NCI-H345 treated with DMSO at 0.1 percent for 48 hours (cell line): ENCODE measurements around the gene NT5DC3.
A peak's percentile ranks its signal among the peaks of the same experiment; 100 is the strongest.

Experiments used
- DNase-seq: peaks from one replicate; lab custom pipeline; 2025; ENCODE audit not compliant: unreplicated experiment; lab: John Stamatoyannopoulos, UW

NT5DC3 gene

DNA sequence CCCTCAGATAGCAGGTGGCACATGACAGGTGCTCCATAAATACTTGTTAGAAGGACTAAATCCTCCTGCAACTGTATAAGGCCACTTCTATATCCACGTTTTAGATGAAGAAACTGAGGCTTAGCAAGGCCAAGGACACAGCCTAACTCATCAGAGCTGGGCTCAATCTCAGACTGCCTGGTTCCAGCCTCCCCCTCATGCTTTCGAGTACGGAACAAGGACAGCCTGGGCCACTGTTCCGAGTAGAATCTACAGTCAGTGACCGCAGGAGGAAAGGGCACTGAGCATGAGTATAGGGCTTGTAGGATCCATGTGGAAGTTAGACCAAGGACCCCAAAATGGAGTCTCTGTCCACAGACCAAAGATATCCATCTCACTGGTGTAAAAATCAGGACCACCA is 84.6 kb downstream of the NT5DC3 start:
- no peak for DNase-seq

DNA sequence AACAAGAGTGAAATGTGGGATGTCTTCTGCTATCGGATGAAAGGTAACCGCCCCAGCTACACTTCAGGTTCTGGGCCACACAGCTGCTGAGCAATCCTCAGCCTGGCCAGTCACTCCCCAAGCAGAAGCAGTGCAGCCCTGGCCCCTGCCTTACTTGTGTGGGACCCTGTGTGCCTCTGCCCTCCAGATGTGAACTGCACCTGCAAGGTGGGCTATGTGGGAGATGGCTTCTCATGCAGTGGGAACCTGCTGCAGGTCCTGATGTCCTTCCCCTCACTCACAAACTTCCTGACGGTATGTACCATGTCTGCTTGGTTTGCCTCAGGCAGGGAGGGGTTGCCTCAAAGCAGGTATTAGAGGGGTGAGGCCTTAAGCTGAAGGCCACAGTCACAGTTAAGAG is 85.6 kb downstream of the NT5DC3 start:
- DNase-seq = no peak

DNA sequence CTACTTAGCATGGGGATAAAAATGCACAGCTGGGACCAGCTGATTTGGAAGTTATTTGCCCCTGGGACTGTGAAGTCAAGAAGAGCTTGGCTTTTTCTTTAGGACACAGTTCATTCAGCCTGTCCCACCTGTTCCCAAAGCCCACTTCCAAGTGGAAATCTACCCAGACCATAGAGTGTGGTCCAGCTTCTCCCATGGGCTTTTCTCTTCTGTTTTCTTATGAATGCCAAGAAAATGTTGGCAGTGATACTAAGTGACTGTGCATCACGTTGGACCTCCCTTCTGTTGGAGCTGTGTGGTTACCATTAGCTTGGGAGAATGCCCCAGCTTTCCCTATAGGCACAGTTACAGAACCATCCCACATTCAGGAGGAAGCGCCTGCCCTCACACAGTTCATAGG is 89.4 kb downstream of the NT5DC3 start:
- no peak for DNase-seq

DNA sequence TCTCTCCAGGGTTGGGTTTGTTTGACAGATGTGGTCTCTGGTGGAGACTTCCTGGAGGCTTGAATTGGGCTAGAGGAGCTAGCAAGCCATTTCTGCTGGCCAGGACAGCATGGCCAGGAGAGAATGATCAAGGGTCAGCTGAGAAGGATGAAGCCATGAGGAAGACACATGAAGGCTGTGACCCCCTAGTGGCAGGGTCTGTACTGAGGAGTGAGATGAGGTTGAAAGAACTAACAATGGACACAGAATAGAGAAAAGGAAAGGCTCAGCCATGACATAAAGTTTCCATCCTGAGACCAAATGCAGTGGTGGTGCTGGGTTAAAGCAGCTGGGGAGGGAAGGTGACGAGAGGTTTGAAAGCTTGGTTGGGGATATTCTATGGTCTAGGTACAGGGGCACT is 89.9 kb downstream of the NT5DC3 start:
- no peak for DNase-seq

DNA sequence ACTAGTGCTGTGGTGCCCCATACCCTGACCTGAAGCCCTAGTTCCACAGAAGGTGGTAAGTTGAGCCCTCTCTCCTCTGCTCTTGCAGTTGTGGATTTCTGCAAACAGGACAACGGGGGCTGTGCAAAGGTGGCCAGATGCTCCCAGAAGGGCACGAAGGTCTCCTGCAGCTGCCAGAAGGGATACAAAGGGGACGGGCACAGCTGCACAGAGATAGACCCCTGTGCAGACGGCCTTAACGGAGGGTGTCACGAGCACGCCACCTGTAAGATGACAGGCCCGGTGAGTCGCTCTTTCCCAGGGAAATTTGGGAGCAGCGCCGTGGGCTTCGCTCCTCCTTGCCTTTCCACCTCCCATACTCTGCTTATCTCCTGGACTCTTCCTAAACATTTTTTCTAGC is 92.2 kb downstream of the NT5DC3 start:
- no peak for DNase-seq

DNA sequence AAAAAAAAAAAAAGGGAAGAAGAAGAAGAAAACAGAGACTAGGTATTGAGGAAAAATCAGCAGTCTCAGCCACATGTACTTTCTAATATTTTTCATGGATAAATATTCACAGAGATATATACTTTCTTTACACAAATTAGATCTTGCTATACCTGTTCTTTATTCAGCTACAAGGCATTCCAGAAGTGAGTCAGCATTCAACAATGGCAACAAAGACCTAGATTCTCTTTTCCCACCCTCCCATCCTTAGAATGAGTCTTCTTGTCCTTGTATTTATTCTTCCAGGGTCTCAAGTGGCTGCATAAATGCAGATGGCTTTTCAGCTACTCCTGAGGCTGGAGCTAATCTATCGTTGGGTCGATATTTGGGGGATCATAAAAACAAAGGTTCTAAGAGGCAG is 93.0 kb downstream of the NT5DC3 start:
- DNase-seq = no peak

DNA sequence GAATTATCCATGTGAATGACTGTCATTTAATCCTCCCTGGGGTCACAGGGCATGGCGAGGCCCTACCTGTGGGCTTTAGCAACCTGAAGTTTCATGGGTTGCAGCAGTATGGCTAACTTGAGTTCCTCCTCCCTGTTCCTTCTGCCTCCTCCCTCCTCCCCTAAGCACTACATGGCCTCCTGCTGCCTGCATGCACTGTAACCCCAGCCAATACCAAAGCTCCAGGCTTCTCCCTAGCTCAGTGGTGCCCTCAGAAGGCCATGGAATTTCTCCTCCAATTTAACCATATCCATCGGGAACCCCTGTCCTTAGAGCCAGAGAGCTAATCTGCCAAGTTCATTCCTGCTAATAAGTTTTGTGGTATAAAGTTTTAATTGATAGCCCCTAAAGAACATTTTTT is 95.1 kb downstream of the NT5DC3 start:
- no peak for DNase-seq

DNA sequence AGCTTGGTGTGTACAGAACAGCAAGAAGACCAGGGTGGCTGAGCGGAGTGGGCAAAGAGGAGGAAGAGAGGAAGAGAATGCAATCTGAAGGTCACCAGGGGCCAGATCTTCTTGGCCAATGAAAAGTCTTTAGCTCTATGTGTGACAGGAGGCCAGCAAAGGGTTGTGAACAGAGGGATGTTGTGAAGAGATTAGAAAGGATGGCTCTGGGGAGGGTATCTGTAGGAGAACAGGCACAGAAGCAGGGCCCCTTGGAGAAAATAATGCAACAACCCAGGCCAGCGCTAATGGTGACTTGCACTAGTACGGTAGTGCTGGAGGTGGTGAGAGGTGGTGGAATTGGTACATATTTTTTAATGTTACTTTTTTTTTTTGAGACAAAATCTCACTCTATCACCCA is 97.2 kb downstream of the NT5DC3 start:
- DNase-seq = no peak

DNA sequence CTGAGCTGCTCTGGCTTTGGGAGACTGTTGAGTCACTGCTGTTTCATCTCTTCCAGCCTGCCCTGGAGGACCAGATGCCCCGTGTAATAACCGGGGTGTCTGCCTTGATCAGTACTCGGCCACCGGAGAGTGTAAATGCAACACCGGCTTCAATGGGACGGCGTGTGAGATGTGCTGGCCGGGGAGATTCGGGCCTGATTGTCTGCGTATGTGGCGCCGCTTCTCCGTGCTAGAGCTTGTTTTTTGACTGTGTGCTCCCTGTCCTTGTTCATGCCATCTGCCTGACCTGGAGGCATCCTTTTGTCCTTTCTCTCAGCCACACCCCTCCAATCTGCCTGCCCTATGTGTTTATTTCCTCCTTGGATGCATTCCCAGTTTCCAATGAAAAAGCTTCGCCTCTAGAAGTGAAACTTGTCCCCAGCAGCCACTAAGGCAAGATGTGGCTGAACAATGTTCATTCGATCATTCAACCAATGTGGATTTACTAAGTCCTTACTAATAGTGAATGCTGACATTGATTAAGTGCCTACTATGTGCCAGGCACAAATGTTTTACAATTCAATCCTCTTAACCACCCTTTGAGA is 98.6 kb downstream of the NT5DC3 start:
- DNase-seq = peak; percentile 91

DNA sequence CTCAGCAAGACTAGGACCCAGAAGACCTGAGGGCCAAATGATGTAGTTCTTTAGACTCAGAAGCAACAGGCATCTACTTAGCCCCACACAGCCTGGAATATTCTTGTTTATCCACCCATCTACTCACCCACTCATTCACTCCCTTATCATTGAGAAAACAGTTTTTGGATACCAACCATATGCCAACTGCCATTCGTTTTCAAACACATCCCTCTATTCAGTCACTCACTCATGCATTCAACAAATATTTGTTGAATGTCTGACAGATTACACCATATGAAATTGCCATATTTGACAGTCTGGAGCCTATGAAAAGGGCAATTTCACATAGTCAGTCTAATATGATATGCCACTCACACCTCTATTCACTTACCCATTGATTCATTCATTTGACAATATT is 103.2 kb downstream of the NT5DC3 start:
- no peak for DNase-seq

DNA sequence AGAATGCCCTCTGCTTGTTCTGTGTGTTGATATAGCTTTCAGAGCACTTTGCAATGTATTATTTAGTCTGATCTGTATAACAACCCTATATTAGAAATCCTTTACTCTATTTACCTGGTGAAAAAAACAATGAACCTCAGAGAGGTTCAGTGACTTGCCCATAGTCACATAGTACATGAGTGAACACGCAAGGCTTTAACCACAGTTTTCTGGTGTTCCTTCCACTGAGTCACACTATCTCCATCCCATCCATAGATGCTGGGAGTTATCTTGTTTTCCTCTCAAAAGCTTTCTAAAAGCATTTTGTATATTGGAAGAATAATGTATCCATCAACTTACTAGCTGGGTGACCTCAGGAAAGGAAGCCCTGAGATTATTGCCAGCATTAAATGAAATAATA is 104.5 kb downstream of the NT5DC3 start:
- DNase-seq = no peak

DNA sequence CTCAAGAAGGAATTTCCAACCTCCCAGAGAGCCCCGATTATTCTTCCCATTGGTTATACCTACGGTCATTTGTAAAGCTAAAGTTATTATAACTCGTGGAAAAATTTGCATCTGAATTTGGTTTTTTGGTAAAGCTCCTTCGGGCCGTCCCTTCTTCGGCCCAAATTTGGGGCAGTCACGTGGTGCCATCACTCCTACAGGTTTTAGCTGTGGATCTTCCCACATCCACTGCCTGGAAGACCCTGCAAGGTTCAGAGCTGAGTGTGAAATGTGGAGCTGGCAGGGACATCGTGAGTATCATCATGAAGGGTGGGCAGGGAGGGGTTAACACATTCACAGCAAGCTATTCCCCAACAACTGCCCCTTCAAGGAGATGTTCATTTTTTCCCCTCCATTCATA is 105.7 kb downstream of the NT5DC3 start:
- no peak for DNase-seq

DNA sequence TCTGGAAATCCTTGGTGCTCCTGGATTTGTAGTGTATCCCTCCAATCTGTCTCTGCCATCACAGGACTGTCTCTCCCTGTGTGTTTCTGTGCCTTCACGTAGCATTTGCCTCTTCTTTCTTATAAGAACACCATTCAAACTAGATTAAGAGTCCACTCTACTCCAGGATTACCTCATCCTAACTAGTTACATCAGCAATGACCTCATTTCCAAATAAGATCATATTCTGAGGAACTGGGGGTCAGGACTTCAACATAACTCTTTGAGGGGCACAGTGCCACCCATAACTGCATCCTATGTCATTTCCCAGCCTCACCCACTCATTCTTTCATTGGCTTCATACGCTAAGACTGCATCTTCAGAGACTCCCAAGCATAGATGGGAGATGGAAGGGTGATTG is 106.2 kb downstream of the NT5DC3 start:
- no peak for DNase-seq

DNA sequence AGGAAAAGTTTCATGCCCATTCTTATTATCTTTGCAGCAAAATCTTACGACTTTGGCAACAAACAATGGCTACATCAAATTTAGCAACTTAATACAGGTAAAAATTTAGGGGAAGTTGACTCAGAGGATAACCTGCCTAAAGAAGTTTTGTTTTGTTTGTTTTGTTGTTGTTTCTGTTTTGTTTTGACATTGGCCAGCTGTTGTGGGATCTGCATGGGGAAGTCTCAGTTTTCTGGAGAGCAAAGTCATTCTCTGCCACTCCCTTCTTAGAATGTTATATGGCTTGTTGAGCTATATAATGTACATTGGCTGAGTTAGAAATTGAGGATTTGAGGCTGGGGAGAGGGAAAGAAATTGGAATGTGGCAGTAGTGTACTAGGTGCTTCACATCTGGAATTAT is 109.5 kb downstream of the NT5DC3 start:
- DNase-seq = no peak

DNA sequence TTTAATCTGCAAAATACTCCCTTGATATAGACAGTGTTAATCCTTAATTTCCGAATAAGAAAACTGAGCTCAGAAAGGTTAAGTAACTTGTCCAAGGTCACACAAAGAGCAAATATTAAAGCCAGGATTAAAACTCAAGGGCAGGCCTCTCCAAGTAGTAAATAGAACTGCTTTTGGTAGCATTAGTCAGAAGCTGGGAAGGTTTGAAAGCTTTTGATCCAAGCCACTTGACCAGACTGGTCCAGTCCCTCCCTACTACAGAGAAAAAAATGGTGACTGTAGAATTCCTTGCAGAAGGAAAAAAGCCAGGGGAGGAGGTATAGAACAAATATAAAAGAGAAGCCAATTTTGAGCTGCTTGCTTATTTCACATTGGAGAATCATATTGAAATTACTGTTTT is 111.5 kb downstream of the NT5DC3 start:
- DNase-seq = no peak

DNA sequence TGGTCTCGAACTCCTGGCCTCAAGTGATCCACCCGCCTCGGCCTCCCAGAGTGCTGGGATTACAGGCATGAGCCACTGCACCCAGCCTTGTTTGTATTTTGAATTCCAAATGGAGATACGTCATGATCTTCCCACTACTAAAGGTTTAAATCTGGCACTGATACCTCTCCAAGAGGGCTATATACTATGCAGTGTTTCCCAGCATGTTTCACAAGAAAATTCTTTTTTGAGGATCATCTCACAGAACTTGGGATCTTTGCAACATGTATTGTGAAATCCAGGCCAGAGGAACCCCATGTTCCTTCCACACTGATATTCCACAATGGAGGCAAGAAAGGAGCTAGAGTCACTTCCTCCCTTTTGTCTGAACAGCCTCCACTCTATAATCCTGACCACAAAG is 112.7 kb downstream of the NT5DC3 start:
- no peak for DNase-seq

DNA sequence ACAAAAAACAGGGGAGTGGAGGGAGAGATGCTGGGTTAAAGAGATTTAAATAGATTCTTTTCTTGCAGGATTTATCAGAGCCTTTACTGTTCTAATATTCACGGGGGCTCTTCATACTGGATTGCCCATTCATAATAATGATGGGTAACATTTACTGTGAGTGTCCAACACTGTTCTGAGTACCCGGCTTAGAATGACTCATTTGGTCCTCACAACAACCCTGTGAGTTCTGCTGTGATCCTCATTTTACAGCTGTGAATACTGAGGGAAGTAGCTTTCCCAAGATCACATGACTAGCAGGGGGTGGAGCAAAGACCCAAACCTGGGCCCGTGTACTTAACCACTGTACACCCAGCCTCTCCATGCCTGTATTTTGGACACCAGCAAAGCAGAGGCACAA is 113.4 kb downstream of the NT5DC3 start:
- no peak for DNase-seq

DNA sequence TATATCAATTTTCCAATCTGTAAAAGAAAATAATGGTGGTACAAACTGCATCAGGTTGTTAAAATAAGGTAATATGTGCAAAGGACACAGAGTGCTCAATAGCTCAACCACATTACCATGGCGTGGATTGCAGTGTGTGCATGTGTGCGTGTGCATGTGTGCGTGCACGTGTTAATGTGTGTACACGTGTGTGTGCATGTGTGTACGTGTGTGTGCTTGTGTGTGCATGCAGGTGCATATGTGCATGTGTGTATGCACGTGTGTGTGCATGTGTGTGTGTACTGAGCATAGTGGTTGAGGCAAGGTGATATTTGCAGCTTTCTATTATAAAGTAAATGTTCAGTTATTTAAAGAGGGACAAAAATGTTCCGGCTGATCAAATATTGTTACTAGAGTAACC is 115.6 kb downstream of the NT5DC3 start:
- no peak for DNase-seq
